Stimulated activated CD4-positive, alpha-beta T cell treated with anti-CD3 and anti-CD28 coated beads, Interleukin-1b, Interleukin-23, amount 100 ng/mL, for 48 hours (primary cell): ENCODE results near the gene OSER1.

Experiments
- DNase-seq: peaks from one replicate; pipeline ENCODE4 v3.0.0-alpha.2; 2020

OSER1 gene

DNA sequence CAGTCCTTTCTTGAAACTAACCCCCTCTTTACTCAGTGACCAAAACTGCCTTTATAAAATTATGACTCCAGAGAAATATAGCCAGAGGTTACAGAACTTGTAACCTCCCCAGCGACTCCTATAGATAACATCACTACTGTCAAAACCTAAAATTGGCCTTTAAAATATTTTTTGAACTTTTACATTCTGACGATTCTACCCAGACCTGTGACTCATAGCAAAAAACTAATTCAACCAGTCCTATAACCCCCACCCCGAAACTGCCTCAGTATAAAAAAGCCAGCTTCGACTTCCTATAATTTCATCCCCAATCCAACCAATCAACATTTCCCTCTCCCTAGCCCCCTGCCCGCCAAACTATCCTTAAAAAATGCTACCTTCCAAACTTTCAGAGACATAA lies 37.5 kb downstream of the OSER1 start:
- DNase-seq: no peak

DNA sequence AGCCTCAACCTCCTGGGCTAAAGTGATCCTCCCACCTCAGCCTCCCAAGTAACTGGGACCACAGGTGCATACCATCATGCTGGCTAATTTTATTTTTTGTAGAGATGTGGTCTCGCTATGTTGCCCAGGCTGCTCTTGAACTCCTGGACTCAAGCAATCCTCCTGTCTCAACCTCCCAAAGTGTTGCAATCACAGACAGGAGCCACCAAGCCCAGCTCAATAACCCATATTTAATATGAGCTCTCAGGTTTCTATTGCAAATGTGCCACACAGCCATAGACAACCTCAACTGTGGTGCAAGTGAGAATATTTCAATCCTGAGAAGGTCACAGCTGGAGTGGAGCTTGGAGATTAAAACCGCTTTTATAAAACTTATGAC lies 38.0 kb downstream of the OSER1 start:
- DNase-seq: no peak

DNA sequence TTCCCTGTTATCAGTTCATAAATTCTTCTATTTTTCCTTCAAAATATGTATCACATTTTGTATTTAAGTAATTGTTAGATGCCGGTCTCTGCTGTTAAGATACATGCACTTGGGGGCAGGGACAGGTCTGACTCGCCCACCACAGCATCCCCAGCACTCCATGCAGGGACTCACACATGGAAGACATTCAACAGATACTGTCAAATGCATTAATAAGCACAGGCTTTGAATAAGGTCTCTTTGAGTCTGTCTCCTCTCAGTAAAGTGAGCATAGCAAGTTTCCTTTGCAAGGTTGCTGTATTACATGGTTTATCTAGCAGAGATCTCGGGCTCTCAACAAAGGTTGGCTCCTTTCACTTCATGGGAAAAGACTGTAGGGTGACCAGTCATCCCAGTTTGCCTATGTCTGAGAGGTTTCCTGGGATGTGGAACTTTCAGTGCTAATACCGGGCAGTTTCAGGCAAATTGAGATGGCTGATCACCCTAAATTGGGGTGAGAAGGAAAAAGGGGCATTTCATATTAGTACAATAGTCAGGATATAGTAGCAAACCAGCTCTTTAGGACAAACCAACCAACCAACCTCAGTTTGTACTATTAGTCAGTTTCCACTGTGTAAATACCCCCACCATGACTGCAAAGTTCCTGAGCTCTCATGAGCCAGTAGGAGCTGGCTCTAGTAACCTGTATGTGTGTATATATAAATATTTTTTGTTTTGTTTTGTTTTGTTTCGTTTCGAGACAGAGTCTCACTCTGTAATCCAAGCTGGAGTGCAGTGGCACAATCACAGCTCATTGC lies 38.6 kb downstream of the OSER1 start:
- no peak for DNase-seq

DNA sequence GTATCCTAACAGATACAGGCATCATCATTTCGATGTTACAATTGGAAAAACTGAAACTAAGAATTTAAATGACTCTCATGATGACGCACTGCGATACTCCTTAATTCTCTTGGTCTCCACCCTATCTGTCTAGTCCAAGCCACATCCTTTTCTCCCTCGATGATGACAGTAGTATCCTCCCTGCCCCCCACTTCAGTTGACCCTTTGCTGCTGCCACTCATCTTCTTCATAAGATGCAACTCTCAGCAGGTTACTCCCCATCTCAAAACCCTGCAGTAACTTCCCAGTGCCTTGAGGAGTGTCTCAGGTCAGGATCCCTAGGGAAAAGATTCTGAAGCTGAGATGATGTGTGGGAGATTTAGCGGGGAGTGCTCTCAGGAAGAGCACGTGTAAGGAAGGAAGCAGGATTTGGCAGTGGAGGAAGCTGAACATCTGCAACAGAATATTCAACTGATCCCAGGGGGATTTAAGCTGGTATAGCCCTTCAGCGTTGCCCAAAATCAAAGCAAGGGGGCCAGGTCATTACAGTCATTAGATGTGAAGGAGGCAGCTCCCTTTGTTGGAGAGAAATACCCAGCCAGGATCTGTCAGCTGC lies 39.7 kb downstream of the OSER1 start:
- DNase-seq: no peak

DNA sequence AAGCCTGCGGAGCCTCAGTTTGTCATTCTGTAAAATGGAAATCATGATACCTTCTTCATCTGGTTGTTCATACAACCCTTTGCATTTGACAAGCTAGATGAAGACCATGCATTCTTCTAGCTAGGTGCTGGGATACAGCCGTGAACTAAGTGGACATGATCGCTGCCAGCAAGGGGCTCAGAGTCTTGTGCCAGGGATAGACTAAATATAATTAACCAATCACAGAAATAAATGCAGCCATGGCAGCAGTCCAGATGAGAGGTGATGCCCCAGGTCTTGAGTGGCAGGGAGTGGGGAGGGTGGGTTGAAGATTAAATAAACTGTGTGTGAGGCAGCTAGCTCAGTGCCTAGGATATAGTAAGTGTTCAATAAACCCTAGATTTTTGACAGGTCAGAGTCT lies 42.8 kb downstream of the OSER1 start:
- no peak for DNase-seq

DNA sequence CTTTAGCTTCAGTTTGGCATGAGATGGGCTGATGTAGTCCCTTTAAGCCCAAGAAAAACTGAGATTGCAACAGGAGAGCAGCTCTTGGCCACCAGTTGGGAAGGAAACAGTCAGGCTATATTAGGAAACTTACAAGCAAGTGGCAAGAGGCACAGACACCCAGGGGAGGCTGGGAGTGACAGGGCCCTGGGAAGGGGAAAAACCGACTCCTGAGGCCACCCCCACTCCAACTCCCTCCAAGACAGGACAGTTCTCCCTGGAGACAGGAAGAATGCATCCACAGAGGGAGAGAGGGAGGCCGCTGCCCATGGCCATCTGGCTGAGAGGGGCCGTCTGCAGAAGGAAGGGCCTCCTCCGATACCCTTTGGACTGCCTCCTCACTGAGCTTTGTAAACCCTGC lies 44.1 kb downstream of the OSER1 start:
- no peak for DNase-seq

DNA sequence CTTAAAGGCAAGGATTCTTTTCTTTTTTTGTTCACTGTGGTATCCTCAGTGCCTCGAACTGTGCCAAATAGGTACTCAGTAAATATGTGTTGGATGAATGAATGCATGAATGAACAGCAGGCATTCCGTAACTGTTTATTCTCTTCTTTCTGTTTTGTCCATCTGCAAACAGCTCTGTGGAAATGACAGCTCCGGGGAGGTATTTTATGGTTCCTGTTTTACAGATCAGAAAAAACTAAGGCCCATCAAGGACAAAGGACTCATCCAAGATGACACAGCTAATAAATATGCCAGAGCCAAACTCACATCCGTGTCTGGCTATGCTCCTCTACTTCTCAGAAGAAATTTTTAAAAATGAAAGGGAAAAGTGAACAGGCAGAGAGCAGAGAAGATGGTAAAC lies 44.6 kb downstream of the OSER1 start:
- DNase-seq: no peak

DNA sequence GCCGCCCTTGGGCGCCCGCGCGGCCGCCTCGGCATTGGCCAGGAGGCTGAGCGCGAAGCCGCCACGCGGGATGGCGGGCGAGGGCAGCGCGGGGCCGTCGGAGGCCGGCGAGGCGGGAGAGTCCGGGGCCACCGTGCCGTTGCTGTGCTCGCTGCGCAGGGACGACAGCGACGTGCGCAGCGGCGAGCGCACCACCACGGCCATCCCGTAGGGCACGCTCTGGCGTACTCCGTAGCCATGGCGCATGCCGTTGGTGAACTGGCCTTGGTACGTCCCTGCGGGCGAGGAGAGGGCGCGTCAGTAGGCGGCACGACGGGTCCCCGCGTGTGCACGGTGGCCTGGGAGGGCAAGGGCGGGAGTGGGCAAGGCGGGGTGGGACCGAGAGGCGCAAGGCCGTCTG lies 50.4 kb downstream of the OSER1 start:
- no peak for DNase-seq

DNA sequence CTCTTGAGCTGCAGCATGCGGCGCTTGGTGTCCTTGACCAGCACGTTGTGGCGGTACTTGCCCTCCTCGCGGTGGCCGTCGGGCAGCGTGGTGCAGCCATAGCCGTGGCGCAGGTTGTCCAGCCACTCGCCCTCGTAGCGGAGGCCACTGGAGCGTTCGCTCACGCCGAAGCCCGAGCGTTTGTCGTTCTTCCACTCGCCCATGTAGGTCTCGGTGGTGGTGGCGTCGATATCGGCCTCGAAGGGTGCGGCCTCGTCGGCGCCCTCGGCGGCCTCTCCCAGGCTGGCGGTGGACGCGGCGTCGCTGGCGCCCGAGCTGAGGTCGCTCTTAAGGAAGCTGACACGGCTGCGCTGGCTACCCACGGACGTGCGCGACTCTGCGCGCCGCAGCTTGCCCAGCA lies 50.9 kb downstream of the OSER1 start:
- DNase-seq: no peak

DNA sequence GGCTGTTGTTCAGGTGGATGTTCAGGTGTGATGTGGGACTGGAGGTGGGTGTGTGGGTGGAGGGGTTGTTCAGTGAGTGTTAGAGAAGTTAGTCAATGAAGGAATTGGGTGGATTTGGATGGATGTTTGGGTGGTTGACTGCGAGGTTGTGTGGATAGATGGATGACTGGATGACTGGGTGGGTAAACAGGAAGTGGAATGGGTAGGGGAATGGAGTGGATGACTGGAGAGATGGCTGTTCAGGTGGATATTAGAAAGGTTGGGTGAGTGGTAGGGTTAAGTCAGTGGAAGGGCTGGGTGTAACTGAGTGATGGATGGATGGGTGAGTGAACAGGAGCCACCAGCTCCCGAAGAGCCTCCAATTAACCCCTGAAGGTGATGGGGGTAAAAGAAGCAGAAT lies 51.4 kb downstream of the OSER1 start:
- DNase-seq: no peak

DNA sequence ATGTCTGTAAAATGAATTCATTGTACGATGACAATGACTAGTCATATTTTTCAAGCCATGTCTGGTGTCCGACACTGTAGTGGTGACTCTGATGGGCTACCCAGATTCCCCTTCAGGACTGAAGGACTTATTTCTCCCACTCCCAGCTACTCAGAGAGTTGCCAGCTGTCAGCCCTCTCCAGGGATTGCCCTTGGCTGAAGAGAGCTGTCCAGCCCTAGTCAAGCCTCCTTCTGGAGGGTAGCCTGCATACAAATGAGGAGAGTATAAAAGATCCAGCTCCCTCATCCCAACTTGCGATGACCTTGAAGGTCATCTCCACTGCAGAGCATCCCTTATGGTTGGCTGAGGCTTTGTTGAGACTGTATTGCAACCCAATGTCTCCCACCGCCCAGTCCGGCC lies 53.5 kb downstream of the OSER1 start:
- DNase-seq: no peak

DNA sequence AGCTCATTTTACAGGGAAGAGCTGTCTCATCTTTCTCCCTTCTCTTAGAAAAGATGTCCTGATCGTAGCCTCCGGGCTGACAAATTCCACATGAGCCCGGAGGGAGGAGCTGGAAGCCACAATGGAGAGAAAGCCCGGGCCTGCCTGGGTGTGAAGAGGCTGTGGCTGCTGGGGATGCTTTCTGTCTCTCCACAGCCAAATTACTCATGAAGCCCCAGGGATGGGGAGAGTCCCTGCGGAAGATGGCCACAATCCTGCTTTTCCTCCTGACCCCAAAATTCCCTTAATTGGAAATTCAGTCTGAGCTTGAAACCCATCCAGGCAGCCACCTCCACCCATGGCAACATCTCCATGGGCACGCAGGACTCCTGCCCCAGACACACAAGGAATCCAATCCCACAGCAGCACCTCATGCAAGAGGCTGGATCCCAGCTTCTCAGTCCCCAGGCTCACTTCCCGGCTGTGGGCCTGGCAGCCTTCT lies 56.0 kb downstream of the OSER1 start:
- DNase-seq: no peak

DNA sequence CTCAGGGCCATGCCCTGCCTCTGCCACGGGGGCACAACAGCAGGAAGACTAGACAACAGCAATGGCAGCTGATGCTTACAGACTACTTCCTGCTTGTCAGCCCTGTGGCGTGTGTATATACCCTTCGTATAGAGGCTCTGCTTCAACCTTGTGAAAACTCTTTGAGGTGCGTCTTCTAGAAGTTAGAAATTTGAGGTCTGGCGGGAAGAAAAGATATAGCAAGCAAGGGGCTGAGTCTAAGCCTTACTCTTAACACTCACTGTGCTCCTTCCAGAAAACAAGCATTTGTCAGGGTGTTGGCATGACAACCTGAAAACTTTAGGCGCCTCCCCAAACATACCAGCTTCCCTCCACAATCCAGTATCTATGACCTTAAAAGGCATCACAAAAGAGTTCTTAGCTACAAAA lies 56.9 kb downstream of the OSER1 start:
- no peak for DNase-seq

DNA sequence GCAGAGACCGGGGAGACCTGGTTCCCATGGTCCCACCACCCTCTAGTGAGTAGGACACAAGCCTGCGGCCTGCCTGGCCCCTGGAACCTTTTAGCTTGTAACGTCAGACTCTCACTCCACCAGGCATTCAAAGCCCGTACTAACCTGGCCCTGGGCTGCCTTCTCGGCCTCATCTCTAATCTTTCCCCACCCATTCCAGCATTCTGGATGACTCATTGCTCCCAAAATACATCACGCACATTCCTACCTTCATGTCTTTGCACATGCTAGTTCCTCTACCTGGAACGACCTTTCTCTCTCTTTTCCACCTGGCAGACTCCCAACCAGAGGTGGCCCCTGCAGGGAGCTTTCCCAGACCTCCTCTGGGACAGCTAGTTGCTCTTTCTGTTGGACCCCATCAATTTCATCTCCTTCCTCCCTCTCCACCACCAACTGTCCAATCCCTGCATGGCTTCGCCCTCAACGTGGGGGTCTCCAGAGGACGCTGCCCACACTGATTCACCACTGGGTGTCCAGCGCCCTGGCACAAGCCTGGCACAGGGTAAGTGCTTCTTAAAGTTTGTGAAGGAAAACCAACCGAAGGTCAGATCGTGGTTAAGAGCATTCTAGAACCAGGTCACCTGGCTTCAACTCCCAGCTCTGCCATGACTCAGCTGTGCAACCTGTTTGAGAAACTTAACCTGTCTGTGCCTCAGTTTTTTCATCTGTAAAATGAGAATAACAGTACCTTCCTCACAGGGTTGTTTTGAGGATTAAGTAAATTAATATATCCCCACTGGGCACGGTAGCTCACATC lies 58.8 kb downstream of the OSER1 start:
- no peak for DNase-seq

DNA sequence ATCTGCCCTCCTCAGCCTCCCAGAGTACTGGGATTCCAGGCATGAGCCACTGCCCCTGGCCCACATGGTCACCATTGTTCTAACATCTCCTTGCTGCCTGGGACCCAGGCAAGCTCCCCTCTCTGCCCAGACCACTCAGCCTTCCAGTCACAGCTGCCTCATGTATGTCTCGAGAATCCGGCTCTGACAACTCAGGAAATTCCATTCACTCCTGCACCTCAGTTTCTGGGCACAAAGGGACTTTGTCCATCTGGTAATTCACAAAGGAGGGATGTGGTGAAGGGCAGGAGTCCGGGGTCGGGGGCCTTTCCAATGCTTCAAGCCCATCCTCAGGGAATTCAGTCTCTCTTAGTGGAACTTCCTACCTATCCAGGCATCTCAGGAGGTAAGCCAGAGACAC lies 64.3 kb downstream of the OSER1 start:
- DNase-seq: no peak
